Measurements from ENCODE around the gene RAD52. TPM values are rescaled to one million over a fixed set of nuclear protein-coding genes. Genes with fewer than 3 reads are reported as not detected.

Gene RAD52
- total RNA-seq, 1 donor from 2014 or later: 9.6 TPM

- Mint-ChIP-seq H3K4me3 (ENCODE audit: unreplicated experiment) (no peak overlapping the region), H3K4me1 (ENCODE audit: low read depth) (no peaks in the 10 kb centered on the region), H3K27me3 (ENCODE audit: low read depth) (no peaks in the 10 kb centered on the region), H3K36me3 (ENCODE audit: low read depth) (peaks cover 13% of the 10 kb centered on the region), H3K9me3 (ENCODE audit: low read depth) (no peaks in the 10 kb centered on the region), H3K27ac (ENCODE audit: unreplicated experiment) (no peak overlapping the region)
- TF ChIP-seq CTCF (IDR thresholded peaks at IDR 0.05): no peak
- DNase-seq (ENCODE audit: low spot score): no peak
These were observed 18.4 kb downstream of the RAD52 start for GRCh38 chr12:931060-931459.

GRCh38 chr12:926641-927040, 22.9 kb downstream of the RAD52 start:
- no peak for TF ChIP-seq CTCF (IDR thresholded peaks at IDR 0.05)
- no peaks in the 10 kb centered on the region for H3K4me1 Mint-ChIP-seq (ENCODE audit: low read depth)
- peak overlapping the region; percentile 33 for H3K27ac Mint-ChIP-seq (ENCODE audit: unreplicated experiment)
- H3K27me3 Mint-ChIP-seq (ENCODE audit: low read depth): no peaks in the 10 kb centered on the region
- no peak for DNase-seq (ENCODE audit: low spot score)
- no peak overlapping the region for H3K4me3 Mint-ChIP-seq (ENCODE audit: unreplicated experiment)
- no peaks in the 10 kb centered on the region for H3K9me3 Mint-ChIP-seq (ENCODE audit: low read depth)
- H3K36me3 Mint-ChIP-seq (ENCODE audit: low read depth): peaks cover 22% of the 10 kb centered on the region

- H3K27ac Mint-ChIP-seq (ENCODE audit: unreplicated experiment): no peak overlapping the region
- no peak overlapping the region for H3K4me3 Mint-ChIP-seq (ENCODE audit: unreplicated experiment)
- no peaks in the 10 kb centered on the region for H3K27me3 Mint-ChIP-seq (ENCODE audit: low read depth)
- H3K4me1 Mint-ChIP-seq (ENCODE audit: low read depth): no peaks in the 10 kb centered on the region
- no peak for DNase-seq (ENCODE audit: low spot score)
- peaks cover 22% of the 10 kb centered on the region for H3K36me3 Mint-ChIP-seq (ENCODE audit: low read depth)
- no peak for TF ChIP-seq CTCF (IDR thresholded peaks at IDR 0.05)
- no peaks in the 10 kb centered on the region for H3K9me3 Mint-ChIP-seq (ENCODE audit: low read depth)
These were observed 27.2 kb downstream of the RAD52 start for GRCh38 chr12:922285-922684.

GRCh38 chr12:920676-921075, 28.8 kb downstream of the RAD52 start:
- Mint-ChIP-seq H3K9me3 (ENCODE audit: low read depth) (no peaks in the 10 kb centered on the region), H3K36me3 (ENCODE audit: low read depth) (peaks cover 26% of the 10 kb centered on the region), H3K4me1 (ENCODE audit: low read depth) (no peaks in the 10 kb centered on the region), H3K27me3 (ENCODE audit: low read depth) (no peaks in the 10 kb centered on the region), H3K4me3 (ENCODE audit: unreplicated experiment) (no peak overlapping the region), H3K27ac (ENCODE audit: unreplicated experiment) (no peak overlapping the region)
- no peak for TF ChIP-seq CTCF (IDR thresholded peaks at IDR 0.05)
- no peak for DNase-seq (ENCODE audit: low spot score)

GRCh38 chr12:916712-917445, 32.6 kb downstream of the RAD52 start:
- no peak for DNase-seq (ENCODE audit: low spot score)
- no peaks in the 10 kb centered on the region for H3K27me3 Mint-ChIP-seq (ENCODE audit: low read depth)
- TF ChIP-seq CTCF (IDR thresholded peaks at IDR 0.05): no peak
- peaks cover 31% of the 10 kb centered on the region for H3K36me3 Mint-ChIP-seq (ENCODE audit: low read depth)
- H3K9me3 Mint-ChIP-seq (ENCODE audit: low read depth): no peaks in the 10 kb centered on the region
- H3K4me3 Mint-ChIP-seq (ENCODE audit: unreplicated experiment): no peak overlapping the region
- H3K4me1 Mint-ChIP-seq (ENCODE audit: low read depth): peaks cover 9% of the 10 kb centered on the region
- H3K27ac Mint-ChIP-seq (ENCODE audit: unreplicated experiment): no peak overlapping the region
